H9 (cell line): Measurements from ENCODE around the gene NCAM2. TPM values are rescaled to one million over a fixed set of nuclear protein-coding genes. Genes with fewer than 3 reads are reported as not detected.

ENCODE experiments used
- DNase-seq: peaks from one replicate; pipeline ENCODE4 v3.0.0-alpha.2; 2017
- H2AFZ ChIP-seq: one replicate; pipeline ENCODE4 v1.6.1; 2013; ENCODE audit warnings: mild to moderate bottlenecking, low read length, control low read depth, moderate library complexity
- H2AK5ac ChIP-seq: 2 replicates; pipeline ENCODE4 v1.6.1; 2013; ENCODE audit warnings: low read length, control low read depth, mixed read lengths; ENCODE audit not compliant: insufficient read length
- H2BK120ac ChIP-seq: one replicate; pipeline ENCODE4 v1.6.1; 2013; ENCODE audit warnings: low read depth, mild to moderate bottlenecking, low read length, control low read depth, inconsistent platforms; ENCODE audit not compliant: poor library complexity, severe bottlenecking
- H2BK12ac ChIP-seq: 2 replicates; pipeline ENCODE4 v1.6.1; 2013; ENCODE audit warnings: low read length, control low read depth, mixed read lengths, low read depth; ENCODE audit not compliant: insufficient read length
- H2BK15ac ChIP-seq: 2 replicates; pipeline ENCODE4 v1.6.1; 2013; ENCODE audit warnings: low read depth, low read length, control low read depth
- H2BK20ac ChIP-seq: one replicate; pipeline ENCODE4 v1.6.1; 2013; ENCODE audit warnings: low read depth, mild to moderate bottlenecking, low read length, control low read depth, inconsistent platforms; ENCODE audit not compliant: poor library complexity, severe bottlenecking
- H2BK5ac ChIP-seq: 2 replicates; pipeline ENCODE4 v1.6.1; 2013; ENCODE audit warnings: low read length, control low read depth, mixed read lengths; ENCODE audit not compliant: insufficient read length
- H3K14ac ChIP-seq: 2 replicates; pipeline ENCODE4 v1.6.1; 2013; ENCODE audit warnings: low read length, control low read depth; ENCODE audit not compliant: insufficient read depth
- H3K18ac ChIP-seq: 2 replicates; pipeline ENCODE4 v1.6.1; 2013; ENCODE audit warnings: low read depth, mild to moderate bottlenecking, mixed read lengths, low read length, control low read depth; ENCODE audit not compliant: insufficient read length
- H3K23ac ChIP-seq: 2 replicates; pipeline ENCODE4 v1.6.1; 2013; ENCODE audit warnings: low read length, control low read depth, mixed read lengths, low read depth; ENCODE audit not compliant: insufficient read length
- H3K23me2 ChIP-seq: 2 replicates; pipeline ENCODE4 v1.6.1; 2013; ENCODE audit warnings: low read depth, mild to moderate bottlenecking, mixed read lengths, low read length, control low read depth; ENCODE audit not compliant: insufficient read length, poor library complexity, severe bottlenecking
- H3K27ac ChIP-seq: 2 replicates; pipeline ENCODE4 v1.5.1; 2013; ENCODE audit warnings: low read length, control low read depth, mixed read lengths, low read depth; ENCODE audit not compliant: insufficient read length
- H3K27me3 ChIP-seq: 2 replicates; pipeline ENCODE4 v1.6.1; 2013; ENCODE audit warnings: low read length, control low read depth, inconsistent platforms; ENCODE audit not compliant: insufficient read depth
- H3K4ac ChIP-seq: 2 replicates; pipeline ENCODE4 v1.6.1; 2013; ENCODE audit warnings: low read depth, mild to moderate bottlenecking, control low read depth, inconsistent platforms, low read length, moderate library complexity
- H3K4me1 ChIP-seq: 2 replicates; pipeline ENCODE4 v1.6.1; 2013; ENCODE audit warnings: low read length, control low read depth, inconsistent platforms; ENCODE audit not compliant: insufficient read depth
- H3K4me2 ChIP-seq: 2 replicates; pipeline ENCODE4 v1.6.1; 2013; ENCODE audit warnings: low read length, control low read depth, mixed read lengths; ENCODE audit not compliant: insufficient read length, insufficient read depth
- H3K56ac ChIP-seq: 2 replicates; pipeline ENCODE4 v1.6.1; 2013; ENCODE audit warnings: low read depth, mild to moderate bottlenecking, mixed read lengths, low read length, control low read depth; ENCODE audit not compliant: insufficient read length
- H3K79me1 ChIP-seq: 2 replicates; pipeline ENCODE4 v1.6.1; 2013; ENCODE audit warnings: low read depth, mild to moderate bottlenecking, moderate library complexity, low read length, control low read depth, inconsistent platforms; ENCODE audit not compliant: insufficient read depth, poor library complexity, severe bottlenecking
- H3K79me2 ChIP-seq: 2 replicates; pipeline ENCODE4 v1.6.1; 2013; ENCODE audit warnings: low read length, control low read depth, inconsistent platforms; ENCODE audit not compliant: insufficient read depth
- H3K9ac ChIP-seq: 2 replicates; pipeline ENCODE4 v1.6.1; 2013; ENCODE audit warnings: low read length, control low read depth, mixed read lengths; ENCODE audit not compliant: insufficient read length; ENCODE audit errors: extremely low read depth
- H3K9me3 ChIP-seq: one replicate; pipeline ENCODE4 v1.6.1; 2013; ENCODE audit warnings: low read depth, low read length, inconsistent platforms; ENCODE audit not compliant: control insufficient read depth
- H3T11ph ChIP-seq: one replicate; pipeline ENCODE4 v1.6.1; 2013; ENCODE audit warnings: mild to moderate bottlenecking, low read length, control low read depth, inconsistent platforms
- H4K20me1 ChIP-seq: one replicate; pipeline ENCODE4 v1.6.1; 2013; ENCODE audit not compliant: control insufficient read depth, insufficient read length, insufficient read depth
- H4K5ac ChIP-seq: 2 replicates; pipeline ENCODE4 v1.6.1; 2013; ENCODE audit warnings: low read depth, mild to moderate bottlenecking, mixed read lengths, low read length, control low read depth; ENCODE audit not compliant: insufficient read length
- H4K8ac ChIP-seq: replicated peaks from 2 replicates; pipeline ENCODE4 v1.6.1; 2013; ENCODE audit warnings: low read length, control low read depth, mixed read lengths, low read depth; ENCODE audit not compliant: insufficient read length
- H4K91ac ChIP-seq: 2 replicates; pipeline ENCODE4 v1.6.1; 2013; ENCODE audit warnings: low read depth, mild to moderate bottlenecking, moderate library complexity, mixed read lengths, low read length, control low read depth; ENCODE audit not compliant: insufficient read length
- H3K27ac Mint-ChIP-seq, 3 experiments: 2 replicates in 2 of 3; 3 replicates in 1 of 3; pipeline ENCODE4 v1.8.0; 2020 to 2021; ENCODE audit warnings: mixed read lengths in 3 of 3, mild to moderate bottlenecking in 1 of 3, moderate library complexity in 1 of 3
- H3K27me3 Mint-ChIP-seq: 2 replicates; pipeline ENCODE4 v1.8.0; 2021; ENCODE audit warnings: low read depth, mild to moderate bottlenecking, moderate library complexity, mixed read lengths
- H3K36me3 Mint-ChIP-seq, 3 experiments: 2 replicates in 2 of 3; 3 replicates in 1 of 3; pipeline ENCODE4 v1.8.0; 2020 to 2021; ENCODE audit warnings: low read depth in 3 of 3, mixed read lengths in 3 of 3; ENCODE audit not compliant: insufficient read depth in 1 of 3
- H3K4me1 Mint-ChIP-seq, 2 experiments: 2 replicates each; pipeline ENCODE4 v1.8.0; 2020; ENCODE audit warnings: mixed read lengths in 2 of 2
- H3K4me3 Mint-ChIP-seq, 2 experiments: 2 replicates in 1 of 2; 3 replicates in 1 of 2; pipeline ENCODE4 v1.8.0; 2020 to 2021; ENCODE audit warnings: mild to moderate bottlenecking in 2 of 2, mixed read lengths in 2 of 2, moderate library complexity in 1 of 2
- H3K9me3 Mint-ChIP-seq, 2 experiments: 2 replicates in 1 of 2; 3 replicates in 1 of 2; pipeline ENCODE4 v1.8.0; 2020; ENCODE audit warnings: mild to moderate bottlenecking in 2 of 2, mixed read lengths in 2 of 2, moderate library complexity in 1 of 2
- WGBS: extraction: QIAGEN DNeasy Blood & Tissue Kit; methylation state at CpG from one replicate; pipeline ENCODE4 v1.1.7; 2013; ENCODE audit warnings: missing lambda C conversion rate, low lambda C conversion rate, mixed read lengths; ENCODE audit not compliant: insufficient read length; ENCODE audit errors: extremely low coverage; 5-methylcytosine and 5-hydroxymethylcytosine counted together
- total RNA-seq: library from RNA; stranded (reverse); gene quantifications from 2 replicates; pipeline ENCODE4 v1.2.1, GENCODE V29; 2021
- TF ChIP-seq, protein P1 (sequence below): fragments of 200-600 bp; sonication (generic); conservative IDR thresholded peaks from 3 replicates; pipeline ENCODE4 v1.8.0; 2021; ENCODE audit warnings: antibody characterized with exemption, mild to moderate bottlenecking

NCAM2 gene
- total RNA-seq, 1 experiment from 2014 or later, result 2.2 TPM

DNA sequence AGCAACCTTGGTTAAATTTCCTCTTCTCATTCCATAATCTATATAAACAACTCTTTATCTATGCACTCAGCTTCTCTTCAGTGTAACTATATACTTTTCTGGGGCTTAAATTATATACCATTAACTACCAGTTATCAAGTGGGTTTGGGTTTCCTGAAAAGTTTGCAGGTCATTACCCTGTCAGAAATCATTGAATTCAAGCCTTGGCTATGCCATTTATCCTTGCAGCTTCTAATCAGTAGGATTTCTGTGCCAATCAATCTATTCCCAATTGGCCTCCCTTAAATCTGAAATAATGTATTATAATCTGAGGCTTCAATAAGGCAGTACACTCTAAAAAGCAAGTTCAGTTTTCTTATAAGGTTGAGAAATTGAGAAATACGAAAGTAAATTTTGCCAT, 466.5 kb downstream of the NCAM2 start:
- WGBS, result 100% methylated on average over 1 of the region's 1 CpG
- H2AK5ac ChIP-seq, result no peak overlapping the region
- no peak overlapping the region for H4K8ac ChIP-seq
- H3K14ac ChIP-seq, result no peak overlapping the region
- H3K4me3 Mint-ChIP-seq, result no peak overlapping the region
- no peaks in the 10 kb centered on the region for H3K79me2 ChIP-seq
- H2BK120ac ChIP-seq, result no peak overlapping the region
- H3K4me1 ChIP-seq, result no peaks in the 10 kb centered on the region
- no peak overlapping the region for H3K9ac ChIP-seq
- no peak overlapping the region for H3K56ac ChIP-seq
- no peak overlapping the region for H3K4ac ChIP-seq
- H3K79me1 ChIP-seq, result no peaks in the 10 kb centered on the region
- no peak overlapping the region for H3K27ac ChIP-seq
- no peaks in the 10 kb centered on the region for H4K20me1 ChIP-seq
- H4K91ac ChIP-seq, result no peak overlapping the region
- no peak overlapping the region for H2BK15ac ChIP-seq
- no peaks in the 10 kb centered on the region for H3K4me1 Mint-ChIP-seq
- no peaks in the 10 kb centered on the region for H3K36me3 Mint-ChIP-seq
- no peak overlapping the region for H3K18ac ChIP-seq
- no peaks in the 10 kb centered on the region for H3K9me3 ChIP-seq
- H3K27me3 ChIP-seq, result no peaks in the 10 kb centered on the region
- no peaks in the 10 kb centered on the region for H3K23me2 ChIP-seq
- no peak overlapping the region for H2BK5ac ChIP-seq
- DNase-seq, result no peak
- no peak overlapping the region for H3T11ph ChIP-seq
- no peak overlapping the region for H3K23ac ChIP-seq
- no peak overlapping the region for H4K5ac ChIP-seq
- no peak overlapping the region for H3K27ac Mint-ChIP-seq
- H2BK12ac ChIP-seq, result no peak overlapping the region
- no peak overlapping the region for H3K4me2 ChIP-seq
- no peaks in the 10 kb centered on the region for H3K27me3 Mint-ChIP-seq
- TF ChIP-seq, protein P1, sequence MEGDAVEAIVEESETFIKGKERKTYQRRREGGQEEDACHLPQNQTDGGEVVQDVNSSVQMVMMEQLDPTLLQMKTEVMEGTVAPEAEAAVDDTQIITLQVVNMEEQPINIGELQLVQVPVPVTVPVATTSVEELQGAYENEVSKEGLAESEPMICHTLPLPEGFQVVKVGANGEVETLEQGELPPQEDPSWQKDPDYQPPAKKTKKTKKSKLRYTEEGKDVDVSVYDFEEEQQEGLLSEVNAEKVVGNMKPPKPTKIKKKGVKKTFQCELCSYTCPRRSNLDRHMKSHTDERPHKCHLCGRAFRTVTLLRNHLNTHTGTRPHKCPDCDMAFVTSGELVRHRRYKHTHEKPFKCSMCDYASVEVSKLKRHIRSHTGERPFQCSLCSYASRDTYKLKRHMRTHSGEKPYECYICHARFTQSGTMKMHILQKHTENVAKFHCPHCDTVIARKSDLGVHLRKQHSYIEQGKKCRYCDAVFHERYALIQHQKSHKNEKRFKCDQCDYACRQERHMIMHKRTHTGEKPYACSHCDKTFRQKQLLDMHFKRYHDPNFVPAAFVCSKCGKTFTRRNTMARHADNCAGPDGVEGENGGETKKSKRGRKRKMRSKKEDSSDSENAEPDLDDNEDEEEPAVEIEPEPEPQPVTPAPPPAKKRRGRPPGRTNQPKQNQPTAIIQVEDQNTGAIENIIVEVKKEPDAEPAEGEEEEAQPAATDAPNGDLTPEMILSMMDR, result no peak
- H2AFZ ChIP-seq, result no peak overlapping the region
- no peak overlapping the region for H2BK20ac ChIP-seq
- H3K9me3 Mint-ChIP-seq, result no peaks in the 10 kb centered on the region
